ENCODE data around the gene STBD1.

Gene STBD1

DNA sequence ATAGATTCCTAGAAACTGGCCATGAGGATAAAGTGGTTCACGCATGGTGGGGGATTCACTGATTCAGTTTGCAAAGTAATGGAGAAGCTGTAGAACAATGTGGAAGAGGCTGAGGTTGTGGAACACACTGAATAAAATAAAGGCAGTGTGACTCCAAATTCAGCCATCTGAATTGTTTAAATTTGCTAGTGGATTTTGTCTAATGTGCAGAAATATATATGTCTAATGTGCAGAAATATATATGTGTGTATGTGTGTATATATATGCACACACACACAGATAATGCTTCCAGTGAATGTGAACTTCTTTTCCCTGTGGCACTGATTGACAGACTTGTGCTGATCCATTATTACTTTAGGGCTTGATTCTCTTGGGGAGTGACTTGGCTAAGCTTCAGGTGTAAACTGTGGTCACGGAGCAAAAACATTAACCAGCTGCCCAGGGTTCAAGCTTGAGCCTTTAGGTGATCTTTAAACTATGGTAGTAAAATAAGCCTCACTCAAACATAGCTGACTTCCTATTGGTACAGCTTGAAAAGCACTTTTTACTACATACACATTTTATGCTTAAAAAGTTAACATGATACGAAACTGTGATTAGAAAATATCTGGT, 3.5 kb downstream of the STBD1 start:
- TF ChIP-seq, protein P1, sequence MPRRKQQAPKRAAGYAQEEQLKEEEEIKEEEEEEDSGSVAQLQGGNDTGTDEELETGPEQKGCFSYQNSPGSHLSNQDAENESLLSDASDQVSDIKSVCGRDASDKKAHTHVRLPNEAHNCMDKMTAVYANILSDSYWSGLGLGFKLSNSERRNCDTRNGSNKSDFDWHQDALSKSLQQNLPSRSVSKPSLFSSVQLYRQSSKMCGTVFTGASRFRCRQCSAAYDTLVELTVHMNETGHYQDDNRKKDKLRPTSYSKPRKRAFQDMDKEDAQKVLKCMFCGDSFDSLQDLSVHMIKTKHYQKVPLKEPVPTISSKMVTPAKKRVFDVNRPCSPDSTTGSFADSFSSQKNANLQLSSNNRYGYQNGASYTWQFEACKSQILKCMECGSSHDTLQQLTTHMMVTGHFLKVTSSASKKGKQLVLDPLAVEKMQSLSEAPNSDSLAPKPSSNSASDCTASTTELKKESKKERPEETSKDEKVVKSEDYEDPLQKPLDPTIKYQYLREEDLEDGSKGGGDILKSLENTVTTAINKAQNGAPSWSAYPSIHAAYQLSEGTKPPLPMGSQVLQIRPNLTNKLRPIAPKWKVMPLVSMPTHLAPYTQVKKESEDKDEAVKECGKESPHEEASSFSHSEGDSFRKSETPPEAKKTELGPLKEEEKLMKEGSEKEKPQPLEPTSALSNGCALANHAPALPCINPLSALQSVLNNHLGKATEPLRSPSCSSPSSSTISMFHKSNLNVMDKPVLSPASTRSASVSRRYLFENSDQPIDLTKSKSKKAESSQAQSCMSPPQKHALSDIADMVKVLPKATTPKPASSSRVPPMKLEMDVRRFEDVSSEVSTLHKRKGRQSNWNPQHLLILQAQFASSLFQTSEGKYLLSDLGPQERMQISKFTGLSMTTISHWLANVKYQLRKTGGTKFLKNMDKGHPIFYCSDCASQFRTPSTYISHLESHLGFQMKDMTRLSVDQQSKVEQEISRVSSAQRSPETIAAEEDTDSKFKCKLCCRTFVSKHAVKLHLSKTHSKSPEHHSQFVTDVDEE (CRISPR knock-in tag; IDR thresholded peaks at IDR 0.05) = no peak
- TF ChIP-seq ZFP30 (CRISPR knock-in tag; IDR thresholded peaks at IDR 0.05) (no peak), ZNF70 (CRISPR knock-in tag; IDR thresholded peaks at IDR 0.05) (no peak), BACH2 (CRISPR knock-in tag; IDR thresholded peaks at IDR 0.05; ENCODE audit: borderline replicate concordance) (no peak), TOX (CRISPR knock-in tag; IDR thresholded peaks at IDR 0.05; ENCODE audit: borderline replicate concordance) (no peak), ESRRG (CRISPR knock-in tag; IDR thresholded peaks at IDR 0.05) (no peak), ZNF8 (CRISPR knock-in tag; IDR thresholded peaks at IDR 0.05) (no peak), OSR1 (CRISPR knock-in tag; IDR thresholded peaks at IDR 0.05) (no peak), ZC3H10 (CRISPR knock-in tag; IDR thresholded peaks at IDR 0.05) (no peak), POU6F1 (CRISPR knock-in tag; IDR thresholded peaks at IDR 0.05; ENCODE audit: borderline replicate concordance, low read depth) (no peak), PPARA (CRISPR knock-in tag; IDR thresholded peaks at IDR 0.05; ENCODE audit: borderline replicate concordance) (no peak), TCF4 (CRISPR knock-in tag; IDR thresholded peaks at IDR 0.05; ENCODE audit: borderline replicate concordance) (no peak)
- TF ChIP-seq, protein P2, sequence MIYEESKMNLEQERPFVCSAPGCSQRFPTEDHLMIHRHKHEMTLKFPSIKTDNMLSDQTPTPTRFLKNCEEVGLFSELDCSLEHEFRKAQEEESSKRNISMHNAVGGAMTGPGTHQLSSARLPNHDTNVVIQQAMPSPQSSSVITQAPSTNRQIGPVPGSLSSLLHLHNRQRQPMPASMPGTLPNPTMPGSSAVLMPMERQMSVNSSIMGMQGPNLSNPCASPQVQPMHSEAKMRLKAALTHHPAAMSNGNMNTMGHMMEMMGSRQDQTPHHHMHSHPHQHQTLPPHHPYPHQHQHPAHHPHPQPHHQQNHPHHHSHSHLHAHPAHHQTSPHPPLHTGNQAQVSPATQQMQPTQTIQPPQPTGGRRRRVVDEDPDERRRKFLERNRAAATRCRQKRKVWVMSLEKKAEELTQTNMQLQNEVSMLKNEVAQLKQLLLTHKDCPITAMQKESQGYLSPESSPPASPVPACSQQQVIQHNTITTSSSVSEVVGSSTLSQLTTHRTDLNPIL (CRISPR knock-in tag; IDR thresholded peaks at IDR 0.05; ENCODE audit: low read depth) = no peak
- no peak for ATAC-seq

GRCh38 chr4:76310683-76311082, 4.2 kb downstream of the STBD1 start:
- no peak for ATAC-seq
- TF ChIP-seq CSRNP3 (CRISPR knock-in tag; IDR thresholded peaks at IDR 0.05) = no peak
- TF ChIP-seq TCF4 (CRISPR knock-in tag; IDR thresholded peaks at IDR 0.05; ENCODE audit: borderline replicate concordance) = no peak
- TF ChIP-seq ZFP3 (CRISPR knock-in tag; IDR thresholded peaks at IDR 0.05) = no peak
- TF ChIP-seq CSDC2 (CRISPR knock-in tag; IDR thresholded peaks at IDR 0.05) = no peak
- no peak for TF ChIP-seq POU6F1 (CRISPR knock-in tag; IDR thresholded peaks at IDR 0.05; ENCODE audit: borderline replicate concordance, low read depth)

GRCh38 chr4:76311896-76312331, 5.4 kb downstream of the STBD1 start:
- no peak for ATAC-seq
- no peak for TF ChIP-seq ARNTL (CRISPR knock-in tag; IDR thresholded peaks at IDR 0.05; ENCODE audit: borderline replicate concordance, low read depth)
- TF ChIP-seq POU6F1 (CRISPR knock-in tag; IDR thresholded peaks at IDR 0.05; ENCODE audit: borderline replicate concordance, low read depth) = no peak
- no peak for TF ChIP-seq RARB (CRISPR knock-in tag; IDR thresholded peaks at IDR 0.05)
- TF ChIP-seq, protein P1 (CRISPR knock-in tag; IDR thresholded peaks at IDR 0.05) = no peak
- TF ChIP-seq ESRRG (CRISPR knock-in tag; IDR thresholded peaks at IDR 0.05) = no peak
- TF ChIP-seq OSR1 (CRISPR knock-in tag; IDR thresholded peaks at IDR 0.05) = no peak
- no peak for TF ChIP-seq CSRNP3 (CRISPR knock-in tag; IDR thresholded peaks at IDR 0.05)
- TF ChIP-seq SNAI2 (CRISPR knock-in tag; IDR thresholded peaks at IDR 0.05) = no peak
- TF ChIP-seq TOX (CRISPR knock-in tag; IDR thresholded peaks at IDR 0.05; ENCODE audit: borderline replicate concordance) = no peak
- TF ChIP-seq ZFP3 (CRISPR knock-in tag; IDR thresholded peaks at IDR 0.05) = no peak
- TF ChIP-seq, protein P2 (CRISPR knock-in tag; IDR thresholded peaks at IDR 0.05; ENCODE audit: low read depth) = no peak
- no peak for TF ChIP-seq ZFP30 (CRISPR knock-in tag; IDR thresholded peaks at IDR 0.05)

All from SK-N-SH treated with all-trans-retinoic acid at 6 μM for 48 hours (cell line).